GM12878 (cell line): ENCODE data around the gene CD82.
A peak's percentile ranks its signal among the peaks of the same experiment; 100 is the strongest.

Experiments used
- ATF3 ChIP-seq: IDR thresholded peaks from 2 replicates; pipeline ENCODE4 v1.6.1; 2011; ENCODE audit warnings: low read depth, mild to moderate bottlenecking, low read length, moderate library complexity, borderline replicate concordance; ENCODE audit errors: extremely low read depth
- BCL11A ChIP-seq: IDR thresholded peaks from 2 replicates; pipeline ENCODE4 v1.6.1; 2011; ENCODE audit warnings: low read depth, low read length
- CBFB ChIP-seq: IDR thresholded peaks from 2 replicates; pipeline ENCODE4 v1.6.1; 2016; ENCODE audit warnings: antibody characterized with exemption, low read depth
- CEBPB ChIP-seq, 2 experiments: fragments of 150-350 bp in 1 of 2; IDR thresholded peaks; 2 replicates each; pipeline ENCODE4 v1.6.1; 2012 to 2014; ENCODE audit warnings: low read depth in 2 of 2, low read length in 2 of 2, borderline replicate concordance in 1 of 2, inconsistent platforms in 1 of 2
- CREB1 ChIP-seq: IDR thresholded peaks from 2 replicates; pipeline ENCODE4 v1.6.1; 2012; ENCODE audit warnings: low read depth, mild to moderate bottlenecking, inconsistent platforms
- EP300 ChIP-seq, 2 experiments: fragments of 150-350 bp in 1 of 2; IDR thresholded peaks; 2 replicates each; pipeline ENCODE4 v1.6.1; 2011 to 2012; ENCODE audit warnings: low read depth in 2 of 2, low read length in 2 of 2, borderline replicate concordance in 1 of 2, improper control_type of control experiment in 1 of 2, inconsistent platforms in 1 of 2; ENCODE audit not compliant: control insufficient read depth in 1 of 2
- KDM1A ChIP-seq: fragments of 200-600 bp; sonication (generic); IDR thresholded peaks from 2 replicates; pipeline ENCODE4 v1.6.1; 2016; ENCODE audit warnings: borderline replicate concordance
- NRF1 ChIP-seq: conservative IDR thresholded peaks from 2 replicates; pipeline ENCODE4 v1.6.1; 2011; ENCODE audit warnings: mild to moderate bottlenecking, low read depth, low read length, improper control_type of control experiment
- POLR2AphosphoS5 ChIP-seq: IDR thresholded peaks from 2 replicates; pipeline ENCODE4 v1.6.1; 2011; ENCODE audit warnings: mild to moderate bottlenecking, low read length, inconsistent platforms
- RAD21 ChIP-seq: IDR thresholded peaks from 2 replicates; pipeline ENCODE4 v1.6.1; 2011; ENCODE audit warnings: mild to moderate bottlenecking, low read depth, low read length, moderate library complexity; ENCODE audit not compliant: insufficient read depth
- ZNF24 ChIP-seq: fragments of 450-650 bp; IDR thresholded peaks from 2 replicates; pipeline ENCODE4 v1.6.1; 2017; ENCODE audit warnings: antibody characterized with exemption, mild to moderate bottlenecking
- ZNF622 ChIP-seq: fragments of 450-650 bp; IDR thresholded peaks from 2 replicates; pipeline ENCODE4 v1.6.1; 2017; ENCODE audit warnings: mild to moderate bottlenecking, inconsistent platforms
- TF ChIP-seq, protein P1 (sequence below), 3 experiments: IDR thresholded peaks in 2 of 3; conservative IDR thresholded peaks in 1 of 3; 2 replicates each; pipeline ENCODE4 v1.5.1; 2011; ENCODE audit warnings: low read depth in 3 of 3, low read length in 3 of 3, mild to moderate bottlenecking in 3 of 3, control low read depth in 2 of 3, moderate library complexity in 2 of 3, inconsistent platforms in 1 of 3, mixed read lengths in 1 of 3; ENCODE audit not compliant: control insufficient read depth in 2 of 3, insufficient read depth in 1 of 3; ENCODE audit errors: extremely low read depth in 1 of 3

DNA sequence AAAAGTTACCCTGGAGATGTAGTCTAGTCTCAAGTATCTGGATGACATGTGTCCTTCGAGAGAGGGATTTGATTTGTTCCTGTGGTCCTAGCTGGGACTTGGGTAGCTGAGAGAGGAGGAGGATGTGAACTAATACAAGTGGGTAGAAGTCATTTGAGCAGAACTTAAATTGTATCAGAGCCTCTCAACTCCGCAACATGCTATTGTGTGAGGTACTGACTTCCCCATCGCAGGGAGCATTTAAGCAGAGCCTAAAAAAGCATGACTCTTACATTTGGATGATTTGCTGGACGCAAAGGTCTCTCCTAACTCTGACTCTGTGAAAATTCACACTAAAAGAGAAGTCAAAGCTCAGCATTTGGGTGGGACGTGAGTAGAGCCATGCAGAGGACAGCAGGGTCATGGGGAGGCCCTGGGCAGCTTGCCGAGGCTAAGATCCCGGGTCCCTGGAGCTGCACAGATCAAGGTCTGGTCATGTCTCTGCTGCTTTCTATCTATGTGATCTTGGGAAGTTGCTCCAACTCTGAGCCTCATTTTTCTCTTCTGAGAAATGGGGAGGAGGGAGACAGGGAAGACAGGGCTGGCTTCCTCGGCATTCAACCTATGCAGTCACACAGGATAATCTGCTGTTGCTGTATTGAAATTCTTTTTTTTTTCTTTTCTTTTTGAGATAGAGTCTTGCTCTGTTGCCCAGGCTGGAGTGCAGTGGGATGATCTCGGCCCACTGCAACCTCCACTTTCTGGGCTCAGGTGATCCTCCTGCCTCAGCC lies 44.9 kb downstream of the CD82 start:
- TF ChIP-seq ZNF24 = no peak
- TF ChIP-seq CREB1 = no peak
- no peak for TF ChIP-seq CBFB
- no peak for TF ChIP-seq BCL11A
- TF ChIP-seq EP300 (IDR thresholded peaks at IDR 0.05; ENCODE audit: borderline replicate concordance in 1 of 2, control insufficient read depth in 1 of 2, low read depth in 2 of 2, low read length in 2 of 2) = no peak
- TF ChIP-seq, protein P1, sequence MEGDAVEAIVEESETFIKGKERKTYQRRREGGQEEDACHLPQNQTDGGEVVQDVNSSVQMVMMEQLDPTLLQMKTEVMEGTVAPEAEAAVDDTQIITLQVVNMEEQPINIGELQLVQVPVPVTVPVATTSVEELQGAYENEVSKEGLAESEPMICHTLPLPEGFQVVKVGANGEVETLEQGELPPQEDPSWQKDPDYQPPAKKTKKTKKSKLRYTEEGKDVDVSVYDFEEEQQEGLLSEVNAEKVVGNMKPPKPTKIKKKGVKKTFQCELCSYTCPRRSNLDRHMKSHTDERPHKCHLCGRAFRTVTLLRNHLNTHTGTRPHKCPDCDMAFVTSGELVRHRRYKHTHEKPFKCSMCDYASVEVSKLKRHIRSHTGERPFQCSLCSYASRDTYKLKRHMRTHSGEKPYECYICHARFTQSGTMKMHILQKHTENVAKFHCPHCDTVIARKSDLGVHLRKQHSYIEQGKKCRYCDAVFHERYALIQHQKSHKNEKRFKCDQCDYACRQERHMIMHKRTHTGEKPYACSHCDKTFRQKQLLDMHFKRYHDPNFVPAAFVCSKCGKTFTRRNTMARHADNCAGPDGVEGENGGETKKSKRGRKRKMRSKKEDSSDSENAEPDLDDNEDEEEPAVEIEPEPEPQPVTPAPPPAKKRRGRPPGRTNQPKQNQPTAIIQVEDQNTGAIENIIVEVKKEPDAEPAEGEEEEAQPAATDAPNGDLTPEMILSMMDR (IDR thresholded peaks at IDR 0.05 in 2 of 3, conservative IDR thresholded peaks at IDR 0.05 in 1 of 3; ENCODE audit: control insufficient read depth in 2 of 3, extremely low read depth in 1 of 3, insufficient read depth in 1 of 3, low read depth in 3 of 3, low read length in 3 of 3) = no peak
- no peak for TF ChIP-seq CEBPB (IDR thresholded peaks at IDR 0.05; ENCODE audit: borderline replicate concordance in 1 of 2, low read depth in 2 of 2, low read length in 2 of 2)
- no peak for TF ChIP-seq ZNF622
- TF ChIP-seq RAD21 = no peak
- 0 out of 2 replicates have a peak, but pooled peaks have one; percentile 4 for TF ChIP-seq POLR2AphosphoS5
- no peak for TF ChIP-seq ATF3
- no peak for TF ChIP-seq NRF1
- TF ChIP-seq KDM1A = no peak
